ENCODE measurements around the gene TCF12. TPM values are rescaled to one million over a fixed set of nuclear protein-coding genes. Genes with fewer than 3 reads are reported as not detected.

TCF12 gene
- total RNA-seq, 2 donors from 2014 or later: 91.8 to 107 TPM

DNA sequence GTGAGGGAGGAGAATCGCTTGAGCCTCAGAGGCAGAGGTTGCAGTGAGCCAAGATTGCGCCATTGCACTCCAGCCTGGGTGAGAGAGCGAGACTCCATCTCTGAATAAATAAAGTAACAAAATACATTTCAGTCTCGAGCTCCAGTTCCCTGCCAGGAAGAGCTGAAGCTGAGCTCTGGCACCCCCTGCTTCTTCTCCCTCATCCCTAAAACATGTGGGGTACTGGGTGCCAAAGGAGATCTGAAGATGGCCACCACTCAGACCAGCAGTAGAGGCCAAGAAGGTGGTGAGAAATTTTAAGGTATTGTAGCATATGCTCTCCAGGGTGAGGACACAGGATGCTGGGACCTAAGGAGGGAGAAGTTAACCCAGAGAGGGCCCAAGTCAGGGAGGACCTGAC is 382.9 kb downstream of the TCF12 start:
- Histone ChIP-seq H3K27ac (no peak overlapping the region), H3K36me3 (no peaks in the 10 kb centered on the region), H3K4me1 (ENCODE audit: control insufficient read depth in 1 of 2, low read depth in 2 of 2) (peaks cover 0 to 6% of the 10 kb centered on the region in 2 donors), H3K9me3 (no peaks in the 10 kb centered on the region), H3K27me3 (replicated peaks; ENCODE audit: insufficient read depth) (no peaks in the 10 kb centered on the region), H3K4me3 (no peak overlapping the region)
- TF ChIP-seq, protein P1, sequence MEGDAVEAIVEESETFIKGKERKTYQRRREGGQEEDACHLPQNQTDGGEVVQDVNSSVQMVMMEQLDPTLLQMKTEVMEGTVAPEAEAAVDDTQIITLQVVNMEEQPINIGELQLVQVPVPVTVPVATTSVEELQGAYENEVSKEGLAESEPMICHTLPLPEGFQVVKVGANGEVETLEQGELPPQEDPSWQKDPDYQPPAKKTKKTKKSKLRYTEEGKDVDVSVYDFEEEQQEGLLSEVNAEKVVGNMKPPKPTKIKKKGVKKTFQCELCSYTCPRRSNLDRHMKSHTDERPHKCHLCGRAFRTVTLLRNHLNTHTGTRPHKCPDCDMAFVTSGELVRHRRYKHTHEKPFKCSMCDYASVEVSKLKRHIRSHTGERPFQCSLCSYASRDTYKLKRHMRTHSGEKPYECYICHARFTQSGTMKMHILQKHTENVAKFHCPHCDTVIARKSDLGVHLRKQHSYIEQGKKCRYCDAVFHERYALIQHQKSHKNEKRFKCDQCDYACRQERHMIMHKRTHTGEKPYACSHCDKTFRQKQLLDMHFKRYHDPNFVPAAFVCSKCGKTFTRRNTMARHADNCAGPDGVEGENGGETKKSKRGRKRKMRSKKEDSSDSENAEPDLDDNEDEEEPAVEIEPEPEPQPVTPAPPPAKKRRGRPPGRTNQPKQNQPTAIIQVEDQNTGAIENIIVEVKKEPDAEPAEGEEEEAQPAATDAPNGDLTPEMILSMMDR (IDR thresholded peaks at IDR 0.05): no peak
- ATAC-seq (ENCODE audit: insufficient number of reproducible peaks, low FRiP score, low read depth) (no peak), DNase-seq (ENCODE audit: low spot score) (no peak)

DNA sequence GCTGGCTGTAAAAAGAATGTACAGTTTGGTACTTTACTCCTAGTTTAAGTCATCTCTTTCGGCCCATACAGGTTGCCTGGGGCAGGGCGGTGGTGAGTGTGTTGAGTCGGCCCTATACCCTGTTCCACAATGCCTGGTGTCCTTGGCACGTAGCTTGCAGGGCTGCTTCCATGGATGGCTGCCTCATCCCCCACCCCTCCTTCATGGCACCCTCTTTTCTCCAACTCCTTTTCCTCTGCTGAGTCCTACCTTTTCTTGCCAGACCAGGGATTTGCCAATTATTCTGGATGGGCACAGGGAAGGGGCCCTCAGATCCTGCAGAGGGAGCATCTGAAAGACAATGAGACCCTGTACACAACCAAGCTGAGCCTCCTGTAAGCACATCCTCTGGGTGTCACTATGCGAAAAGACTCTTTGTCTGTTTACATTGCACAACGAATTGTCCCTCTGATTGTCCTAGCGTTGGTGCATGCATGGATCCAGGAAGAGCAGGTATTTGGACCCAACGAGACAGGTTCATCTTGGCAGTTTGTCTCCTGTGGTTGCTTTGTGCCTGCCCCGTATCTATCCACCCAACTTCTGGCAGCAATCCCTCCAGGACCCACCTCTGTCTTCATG is 384.3 kb downstream of the TCF12 start:
- no peak overlapping the region for H3K4me3 ChIP-seq
- no peak for ATAC-seq (ENCODE audit: insufficient number of reproducible peaks, low FRiP score, low read depth)
- H3K9me3 ChIP-seq: no peaks in the 10 kb centered on the region
- no peak overlapping the region for H3K27ac ChIP-seq
- H3K36me3 ChIP-seq: no peaks in the 10 kb centered on the region
- TF ChIP-seq, protein P1 (IDR thresholded peaks at IDR 0.05): no peak
- peaks cover 0 to 14% of the 10 kb centered on the region in 2 donors for H3K4me1 ChIP-seq (ENCODE audit: control insufficient read depth in 1 of 2, low read depth in 2 of 2)
- H3K27me3 ChIP-seq (replicated peaks; ENCODE audit: insufficient read depth): no peaks in the 10 kb centered on the region
- no peak for DNase-seq (ENCODE audit: low spot score)

DNA sequence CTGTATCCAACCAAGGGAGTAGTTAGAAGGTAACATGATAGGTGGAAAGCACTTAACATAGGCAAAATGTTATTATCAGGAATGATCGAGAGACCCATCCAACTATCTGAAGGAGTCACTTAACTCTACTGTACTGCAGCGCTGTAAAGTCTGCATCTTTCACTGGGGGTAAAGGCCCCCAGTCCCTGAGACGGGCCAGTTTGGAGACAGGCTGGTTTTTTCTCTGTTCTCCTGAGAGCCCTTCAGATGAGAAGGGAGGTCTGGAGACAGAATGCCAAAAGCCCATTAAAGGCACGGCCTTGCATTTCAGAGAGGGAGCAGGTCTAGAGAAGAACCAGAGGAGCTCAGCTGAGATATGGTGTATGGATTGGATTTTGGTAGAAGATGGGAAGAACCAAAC is 386.6 kb downstream of the TCF12 start:
- Histone ChIP-seq H3K27me3 (replicated peaks; ENCODE audit: insufficient read depth) (no peaks in the 10 kb centered on the region), H3K36me3 (no peaks in the 10 kb centered on the region), H3K27ac (no peak overlapping the region), H3K4me3 (no peak overlapping the region), H3K9me3 (no peaks in the 10 kb centered on the region), H3K4me1 (ENCODE audit: control insufficient read depth in 1 of 2, low read depth in 2 of 2) (peaks cover 0 to 14% of the 10 kb centered on the region in 2 donors)
- DNase-seq (ENCODE audit: low spot score) (no peak), ATAC-seq (ENCODE audit: insufficient number of reproducible peaks, low FRiP score, low read depth) (no peak)
- TF ChIP-seq, protein P1 (IDR thresholded peaks at IDR 0.05): no peak

DNA sequence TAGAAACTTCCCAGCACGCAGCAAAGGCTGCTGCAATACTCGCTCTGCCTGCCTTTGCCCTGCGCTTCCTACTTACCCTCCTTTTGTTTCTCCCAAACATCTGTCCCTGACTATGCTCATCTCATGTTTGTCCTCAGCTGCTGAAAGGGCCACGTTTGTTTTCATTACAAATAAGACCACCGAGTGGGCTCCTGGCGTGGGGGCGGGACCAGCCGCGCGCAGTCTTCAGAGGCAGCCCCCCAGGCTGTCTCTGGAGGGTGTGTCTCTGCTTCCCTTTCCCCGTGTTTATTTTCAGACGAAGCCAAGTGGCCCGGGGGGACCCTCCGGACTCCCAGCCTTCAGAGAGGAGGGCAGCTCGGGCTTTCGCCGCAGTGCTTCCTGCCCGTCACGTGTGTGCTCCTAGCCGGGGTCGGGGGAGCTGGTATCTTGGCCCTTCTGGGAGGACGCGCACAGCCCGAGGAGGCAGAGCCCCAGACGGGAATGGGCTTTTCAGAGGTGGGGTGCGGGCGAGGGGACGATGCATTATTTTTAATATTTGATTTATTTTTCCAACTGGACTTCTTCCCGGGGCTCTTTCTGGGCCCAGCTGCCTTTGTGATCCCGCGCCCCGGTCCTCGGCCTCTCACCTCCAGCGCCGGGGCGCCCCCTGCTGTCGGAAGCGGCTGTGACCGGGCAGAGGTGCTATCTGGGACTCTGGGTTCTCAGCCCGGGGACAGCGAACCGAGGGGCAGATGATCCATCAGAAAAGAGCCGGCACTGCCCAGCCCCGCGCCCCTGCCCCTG is 387.9 kb downstream of the TCF12 start:
- TF ChIP-seq, protein P1 (IDR thresholded peaks at IDR 0.05): peak; percentile 87
- DNase-seq (ENCODE audit: low spot score): peak; percentile 68

DNA sequence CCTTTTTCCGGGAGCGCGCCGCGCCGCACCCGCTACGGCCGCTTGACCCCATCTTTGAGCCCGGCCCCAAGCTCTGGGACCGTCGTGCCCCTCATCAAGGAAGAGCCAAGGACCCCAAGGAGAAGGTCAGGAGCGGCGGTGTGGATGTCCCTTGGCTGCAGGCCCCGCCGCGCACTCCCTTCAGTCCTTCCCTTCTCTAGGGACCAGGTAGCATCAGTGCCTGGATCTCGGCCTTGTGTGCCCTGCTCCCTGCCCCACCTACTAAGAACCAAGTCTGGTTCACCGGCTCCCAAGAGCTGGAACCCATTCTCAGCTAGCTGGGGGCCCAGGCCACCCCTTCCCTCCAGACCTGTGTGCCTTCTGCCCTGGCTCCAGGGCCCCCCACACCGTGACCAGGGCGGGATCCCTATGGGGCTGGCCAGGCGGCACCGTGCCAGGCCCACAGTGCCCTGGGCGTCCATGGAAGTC is 388.5 kb downstream of the TCF12 start:
- Histone ChIP-seq H3K9me3 (no peaks in the 10 kb centered on the region), H3K36me3 (no peaks in the 10 kb centered on the region), H3K4me3 (peak overlapping the region; percentile 88), H3K27ac (no peak overlapping the region), H3K27me3 (replicated peaks; ENCODE audit: insufficient read depth) (no peaks in the 10 kb centered on the region), H3K4me1 (ENCODE audit: control insufficient read depth in 1 of 2, low read depth in 2 of 2) (peaks cover 0 to 14% of the 10 kb centered on the region in 2 donors)
- TF ChIP-seq, protein P1 (IDR thresholded peaks at IDR 0.05): no peak
- ATAC-seq (ENCODE audit: insufficient number of reproducible peaks, low FRiP score, low read depth): no peak
- no peak for DNase-seq (ENCODE audit: low spot score)

More for the DNA sequence above, 387.9 kb downstream of the TCF12 start:
- peaks cover 0 to 14% of the 10 kb centered on the region in 2 donors for H3K4me1 ChIP-seq (ENCODE audit: control insufficient read depth in 1 of 2, low read depth in 2 of 2)
- H3K9me3 ChIP-seq: no peaks in the 10 kb centered on the region
- no peaks in the 10 kb centered on the region for H3K36me3 ChIP-seq
- H3K27me3 ChIP-seq (replicated peaks; ENCODE audit: insufficient read depth): no peaks in the 10 kb centered on the region
- peak; percentile 77 for ATAC-seq (ENCODE audit: insufficient number of reproducible peaks, low FRiP score, low read depth)
- H3K27ac ChIP-seq: no peak overlapping the region
- H3K4me3 ChIP-seq: peak overlapping the region; percentile 88
